NCI-H345 treated with DMSO at 0.1 percent for 48 hours (cell line): ENCODE measurements around the gene OR4K2.
"Not testable (repeated sequence)": the region's sequence is repeated elsewhere in the genome, so short reads cannot be mapped to it uniquely, and the experiment has no call there.

Experiments used
- DNase-seq: peaks from one replicate; lab custom pipeline; 2025; ENCODE audit not compliant: unreplicated experiment; lab: John Stamatoyannopoulos, UW

The OR4K2 gene

DNA sequence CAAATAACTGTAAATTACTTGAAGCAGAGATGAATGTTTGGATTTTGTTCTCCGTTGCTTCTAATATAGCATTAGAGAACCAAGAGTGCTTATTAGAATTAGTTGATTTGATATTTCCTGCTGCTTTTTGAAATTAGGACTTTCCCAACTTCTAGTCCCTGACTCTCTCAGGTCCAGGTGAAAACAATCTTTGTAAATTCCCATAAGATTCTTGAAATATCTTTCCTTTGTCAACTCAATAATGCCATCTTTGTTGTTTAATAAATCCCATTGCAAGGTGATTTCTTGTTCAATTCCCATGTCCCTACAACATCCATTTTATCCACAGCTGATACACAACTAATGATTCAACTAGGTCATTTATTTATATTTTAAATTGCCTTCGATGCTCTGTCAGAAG is at the start of gene OR4K2:
OR4K2 (plus strand) TSS at position 301 of the 400 bp plus-strand sequence. CDS start 1,126 bp downstream, outside the sequence.
- no peak for DNase-seq

- DNase-seq = not testable (repeated sequence)
These were observed 47.2 kb upstream of the OR4K2 start for GRCh38 chr14:19827626-19828244.

DNA sequence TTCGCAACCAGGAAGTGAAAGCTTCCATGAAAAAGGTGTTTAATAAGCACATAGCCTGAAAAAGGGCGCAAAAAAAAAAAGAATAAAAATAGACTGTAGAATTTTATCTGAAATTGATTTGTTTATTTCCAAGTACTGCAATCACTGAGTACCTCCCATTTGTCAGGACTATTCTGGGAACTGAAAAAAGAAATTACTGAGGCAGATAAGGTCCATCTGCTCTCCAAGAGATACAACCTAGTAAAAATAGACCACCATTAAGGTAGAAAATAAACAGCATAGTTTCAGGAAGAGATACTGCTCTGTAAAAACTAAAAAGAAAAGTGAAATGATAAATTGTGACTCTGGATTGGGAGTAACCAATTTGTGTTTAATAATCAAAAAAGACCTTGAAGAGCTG is 46.6 kb upstream of the OR4K2 start:
- DNase-seq = no peak

DNA sequence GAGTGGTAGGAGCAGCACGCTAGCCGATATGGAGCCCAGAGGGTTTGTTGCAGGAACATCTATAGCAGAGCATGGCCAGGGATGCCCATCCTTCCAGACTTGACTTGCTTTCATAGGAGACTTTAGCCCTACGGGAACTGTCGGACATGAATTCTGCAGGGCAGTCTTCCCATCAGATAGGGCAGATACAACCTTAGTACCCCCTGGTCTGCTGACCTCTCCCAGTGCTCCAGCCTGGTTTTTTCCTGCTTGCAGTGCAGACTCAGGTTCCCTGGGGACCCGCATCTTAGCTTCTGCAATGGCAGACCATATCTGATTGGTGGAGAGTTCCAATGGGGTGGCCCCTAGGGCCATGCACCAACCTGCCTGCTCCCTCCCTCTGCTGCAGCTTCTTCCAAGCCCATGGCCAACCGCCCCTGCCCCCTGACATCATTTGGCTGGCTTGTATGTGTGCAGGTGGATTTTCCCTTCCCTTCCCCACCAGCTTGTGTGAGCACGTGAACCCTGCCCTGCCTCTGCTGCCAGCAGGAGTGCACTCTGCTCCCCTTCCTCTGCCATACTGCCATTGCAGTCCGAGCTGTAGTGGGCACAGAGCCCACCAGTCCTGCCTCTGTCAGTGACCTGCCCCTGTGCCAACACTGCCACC is 40.6 kb upstream of the OR4K2 start:
- not testable (repeated sequence) for DNase-seq

DNA sequence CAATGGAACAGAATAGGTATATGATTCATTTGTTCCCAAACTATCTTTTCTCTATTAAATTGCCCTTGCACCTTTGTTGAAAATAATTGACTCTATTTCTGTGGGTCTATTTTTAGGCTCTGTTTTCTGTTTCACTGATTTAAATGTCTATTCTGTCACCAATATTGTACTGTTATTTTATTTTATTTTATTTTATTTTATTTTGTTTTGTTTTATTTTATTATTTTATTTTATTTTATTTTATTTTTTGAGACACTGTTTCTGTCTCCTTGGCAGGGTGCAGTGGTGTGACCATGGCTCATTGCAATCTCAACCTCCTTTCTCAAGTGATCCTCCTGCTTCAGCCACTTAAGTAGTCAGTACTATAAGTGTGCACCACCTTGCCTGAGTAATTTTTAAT is 36.5 kb upstream of the OR4K2 start:
- no peak for DNase-seq

- DNase-seq = no peak
These were observed 23.6 kb upstream of the OR4K2 start for GRCh38 chr14:19851365-19851764.

- DNase-seq = not testable (repeated sequence)
These were observed 8.8 kb upstream of the OR4K2 start for GRCh38 chr14:19866061-19866669.

- DNase-seq = no peak
These were observed 1.8 kb upstream of the OR4K2 start for GRCh38 chr14:19873178-19873577.

- no peak for DNase-seq
These were observed 3.2 kb downstream of the OR4K2 start for GRCh38 chr14:19878029-19878642.

- no peak for DNase-seq
These were observed 20.3 kb downstream of the OR4K2 start for GRCh38 chr14:19895282-19895681.

DNA sequence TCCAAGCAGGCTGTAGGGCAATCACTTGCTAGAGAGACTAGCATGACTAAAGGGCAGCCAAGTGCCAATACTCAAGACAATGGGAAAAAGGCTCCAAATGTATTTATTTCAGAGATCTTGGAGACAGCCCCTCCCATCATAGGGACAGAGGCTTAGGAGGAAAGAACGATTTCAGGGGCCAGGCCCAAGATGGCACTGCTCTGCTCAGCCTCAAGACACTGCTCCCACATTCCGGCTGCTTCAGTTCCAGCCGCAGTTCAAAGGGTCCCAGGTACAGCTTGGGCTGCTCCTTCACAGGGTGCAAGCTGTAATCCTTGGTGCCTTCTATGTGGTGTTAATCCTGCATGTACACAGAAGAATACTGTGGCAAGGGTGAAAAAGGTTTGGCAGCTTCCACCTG is 26.1 kb downstream of the OR4K2 start:
- no peak for DNase-seq

- DNase-seq = no peak
These were observed 27.5 kb downstream of the OR4K2 start for GRCh38 chr14:19902409-19902808.

GRCh38 chr14:19906665-19907064 is 31.7 kb downstream of the OR4K2 start:
- DNase-seq = no peak

DNA sequence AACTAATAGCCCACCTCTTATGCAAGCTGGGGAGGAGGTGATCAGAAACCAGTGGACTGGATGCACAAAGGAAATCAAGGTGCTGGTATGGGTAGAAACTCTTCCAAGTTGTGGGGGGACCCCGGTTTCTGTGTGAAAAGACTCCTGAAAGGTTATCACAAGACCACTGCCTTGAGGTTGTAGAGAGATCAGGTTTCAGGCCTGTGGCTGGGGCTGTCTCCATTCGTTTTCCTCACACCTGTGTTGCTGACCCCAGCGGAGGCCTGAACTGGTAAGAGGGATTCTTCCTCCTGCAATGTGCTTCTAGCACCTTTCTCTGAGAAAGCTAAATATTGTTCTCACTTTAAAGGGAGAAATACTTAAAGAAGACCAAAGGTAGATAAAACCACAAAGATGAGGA is 36.2 kb downstream of the OR4K2 start:
- DNase-seq = no peak

DNA sequence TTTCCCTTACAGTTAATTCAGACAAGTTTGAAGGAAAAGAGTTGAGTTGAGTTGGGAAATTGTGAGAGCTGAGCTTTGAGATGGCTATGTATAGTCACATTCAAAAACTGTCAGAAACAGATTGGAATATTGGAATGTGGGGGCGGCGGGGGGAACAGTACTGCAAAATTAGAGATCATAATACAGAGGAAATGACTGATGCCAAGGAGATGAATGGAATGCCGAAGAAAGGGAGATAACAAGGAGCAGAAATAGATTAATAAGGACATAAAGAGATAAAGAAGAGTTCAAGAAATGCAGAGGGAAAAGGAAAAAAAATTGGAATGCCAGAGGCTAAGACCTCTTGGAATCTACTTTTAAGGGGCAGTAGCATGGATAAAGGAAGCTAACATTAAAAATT is 42.3 kb downstream of the OR4K2 start:
- no peak for DNase-seq

DNA sequence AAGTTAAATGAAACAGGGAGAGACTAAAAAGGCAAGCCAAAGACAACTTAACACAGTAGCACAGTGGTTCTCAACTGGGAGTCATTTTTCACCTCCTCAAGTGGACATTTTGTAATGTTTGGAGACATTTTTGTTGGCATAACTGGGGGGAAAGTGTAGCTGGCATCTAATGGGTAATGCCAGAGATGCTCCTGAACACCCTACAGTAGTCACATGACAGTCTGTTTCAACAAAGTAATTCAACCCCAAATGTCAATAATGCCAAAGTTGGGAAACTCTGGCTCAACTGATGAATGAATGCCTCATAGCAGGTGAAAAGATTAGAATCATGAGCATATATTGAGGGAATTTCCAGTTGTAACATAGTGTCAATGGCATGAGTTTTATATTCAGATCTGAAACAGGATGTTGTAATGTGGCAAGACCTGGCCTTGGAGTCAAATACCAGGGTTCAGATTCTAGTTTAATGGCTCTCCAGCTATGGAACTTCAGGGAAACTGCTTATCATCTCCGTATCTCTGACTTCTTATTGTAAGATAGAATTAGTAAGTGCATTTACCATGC is 43.1 kb downstream of the OR4K2 start:
- DNase-seq = no peak

GRCh38 chr14:19918553-19919264 is 43.8 kb downstream of the OR4K2 start:
- no peak for DNase-seq

DNA sequence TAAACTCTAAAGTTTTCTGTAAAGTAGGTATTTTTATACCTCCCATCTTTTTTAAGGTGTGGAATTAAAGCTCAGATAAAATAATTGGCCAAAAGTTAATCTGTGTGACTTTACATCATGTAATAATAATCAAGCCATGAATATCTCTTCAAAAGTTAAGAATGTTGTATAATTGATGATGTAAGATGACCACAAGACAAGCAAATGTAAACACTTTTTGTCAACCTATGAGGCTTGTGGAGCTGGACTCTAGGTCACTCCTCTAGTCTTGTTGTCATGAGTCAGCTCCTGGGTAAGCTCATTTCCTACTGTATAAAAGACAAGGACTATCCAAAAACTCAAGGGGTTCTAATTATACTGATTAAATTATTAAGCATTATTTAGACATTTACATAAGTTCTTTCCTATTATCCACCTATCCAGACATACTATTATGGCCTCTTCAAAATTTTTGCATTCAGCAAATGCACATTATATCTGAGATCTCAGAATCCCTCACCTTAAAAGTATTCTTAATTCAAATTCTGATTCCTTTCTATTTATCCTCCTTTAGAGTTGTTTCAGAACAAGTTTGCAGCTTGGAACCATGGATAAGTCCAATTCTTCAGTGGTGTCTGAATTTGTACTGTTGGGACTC is 45.2 kb downstream of the OR4K2 start, which contains the start of gene OR4K5:
OR4K5 (plus strand) TSS at position 587 of the 637 bp plus-strand sequence; CDS start at position 587, 0 bp downstream.
- DNase-seq = no peak

DNA sequence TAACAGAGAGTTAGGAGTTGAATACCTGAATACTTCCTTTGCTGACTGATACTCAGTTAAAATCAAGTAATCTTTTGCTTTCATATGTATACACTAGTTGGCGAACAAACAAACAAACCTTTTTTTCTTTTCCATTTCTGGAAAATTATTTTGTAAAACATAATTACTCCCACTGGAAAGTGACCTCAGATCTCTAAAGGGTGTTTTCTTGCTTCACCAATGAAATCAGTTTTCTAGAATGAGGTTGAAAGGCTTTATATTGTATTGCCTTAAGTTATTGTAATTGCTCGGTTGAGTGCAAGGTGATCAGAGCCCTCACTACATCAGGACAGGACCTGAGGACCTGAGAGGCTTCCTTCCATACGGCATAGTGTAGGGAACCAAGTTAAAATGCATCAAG is 55.7 kb downstream of the OR4K2 start, which contains the start of gene OR4K1:
OR4K1 (plus strand) TSS at position 301 of the 400 bp plus-strand sequence. CDS start 4,750 bp downstream, outside the sequence.
- DNase-seq = no peak
